Inferior parietal cortex (tissue), 1 donor: ENCODE data around the gene SHOC2.
A peak's percentile ranks its signal among the peaks of the same experiment; 100 is the strongest.

Source experiments
- DNase-seq: peaks from one replicate; pipeline ENCODE4 v3.0.0-alpha.2; 2016; ENCODE audit errors: extremely low spot score

Gene SHOC2

GRCh38 chr10:110919349-110919931, at the start of gene SHOC2:
Gene SHOC2 (plus strand): TSS chr10:110919604. CDS start chr10:110964359, 44,755 bp downstream.
- no peak for DNase-seq

GRCh38 chr10:110870823-110871297, 48.5 kb upstream of the SHOC2 start:
- no peak for DNase-seq

GRCh38 chr10:110871298-110872084, 47.9 kb upstream of the SHOC2 start, which contains the start of gene PDCD4:
Gene PDCD4 (plus strand): TSS chr10:110871928. CDS start chr10:110876028, 4,100 bp downstream.
- peak; percentile 97 for DNase-seq

GRCh38 chr10:110872145-110872983, 47.0 kb upstream of the SHOC2 start:
- peak; percentile 52 for DNase-seq

- DNase-seq = no peak
These were observed 46.1 kb upstream of the SHOC2 start for GRCh38 chr10:110872984-110873923.

- DNase-seq = no peak
These were observed 45.5 kb upstream of the SHOC2 start for GRCh38 chr10:110873951-110874350.

GRCh38 chr10:110876000-110876399, 43.4 kb upstream of the SHOC2 start:
- no peak for DNase-seq

- DNase-seq = no peak
These were observed 42.6 kb upstream of the SHOC2 start for GRCh38 chr10:110876788-110877187.

- no peak for DNase-seq
These were observed 39.4 kb upstream of the SHOC2 start for GRCh38 chr10:110880012-110880411.

GRCh38 chr10:110881247-110881646, 38.2 kb upstream of the SHOC2 start:
- DNase-seq = no peak

GRCh38 chr10:110881905-110882304, 37.5 kb upstream of the SHOC2 start:
- DNase-seq = no peak

- no peak for DNase-seq
These were observed 35.5 kb upstream of the SHOC2 start for GRCh38 chr10:110883924-110884323.

GRCh38 chr10:110885932-110886674, 33.3 kb upstream of the SHOC2 start:
- no peak for DNase-seq

GRCh38 chr10:110887560-110887959, 31.8 kb upstream of the SHOC2 start:
- no peak for DNase-seq

- no peak for DNase-seq
These were observed 26.7 kb upstream of the SHOC2 start for GRCh38 chr10:110892602-110893288.

GRCh38 chr10:110893559-110894179, 25.7 kb upstream of the SHOC2 start:
- peak; percentile 86 for DNase-seq

GRCh38 chr10:110897184-110897583, 22.2 kb upstream of the SHOC2 start:
- DNase-seq = no peak

GRCh38 chr10:110898391-110898790, 21.0 kb upstream of the SHOC2 start:
- DNase-seq = no peak

GRCh38 chr10:110900983-110901382, 18.4 kb upstream of the SHOC2 start:
- DNase-seq = no peak
